HEK293 (cell line): ENCODE results near the gene ZFPL1.
A peak's percentile ranks its signal among the peaks of the same experiment; 100 is the strongest.

ENCODE experiments used
- CTCF ChIA-PET: fragments of 350-600 bp; formaldehyde crosslinking; extraction: SDS; loops from one replicate; lab custom pipeline; 2021; ENCODE audit warnings: antibody characterized with exemption; lab: Yijun Ruan, JAX
- POLR2A ChIA-PET: fragments of 300-600 bp; formaldehyde crosslinking; extraction: SDS; loops from one replicate; lab custom pipeline; 2020; ENCODE audit warnings: antibody characterized with exemption, inconsistent platforms; lab: Yijun Ruan, JAX
- H3K27ac ChIP-seq: fragments of 200-500 bp; sonication (Bioruptor generic); 2 replicates; pipeline ENCODE4 v1.5.1; 2014; ENCODE audit warnings: low read depth, low read length, control low read depth, inconsistent platforms; ENCODE audit errors: extremely low read depth
- H3K36me3 ChIP-seq, 2 experiments: fragments of 200-500 bp in 1 of 2; sonication (Bioruptor generic) in 1 of 2; 1 replicate in 1 of 2; 2 replicates in 1 of 2; pipeline ENCODE4 v1.5.1; 2014 to 2017; ENCODE audit warnings: inconsistent platforms in 2 of 2, low read length in 2 of 2; ENCODE audit not compliant: control insufficient read depth in 2 of 2, insufficient read depth in 1 of 2
- H3K4me1 ChIP-seq: fragments of 200-500 bp; sonication (Bioruptor generic); 2 replicates; pipeline ENCODE4 v1.5.1; 2014; ENCODE audit warnings: mild to moderate bottlenecking, low read length, inconsistent platforms; ENCODE audit not compliant: control insufficient read depth, insufficient read depth
- H3K4me3 ChIP-seq: 2 replicates; pipeline ENCODE4 v1.5.1; 2011; ENCODE audit warnings: low read depth, mild to moderate bottlenecking, control low read depth, low read length, moderate library complexity
- H3K9me3 ChIP-seq: fragments of 200-500 bp; sonication (Bioruptor generic); 2 replicates; pipeline ENCODE4 v1.5.1; 2014; ENCODE audit warnings: low read depth, low read length, inconsistent platforms; ENCODE audit not compliant: control insufficient read depth, insufficient read depth
- GLIS1 ChIP-seq: fragments of 450-650 bp; formaldehyde crosslinking; IDR thresholded peaks from 2 replicates; pipeline ENCODE4 v1.5.1; 2016; ENCODE audit warnings: missing biosample characterization, missing genetic modification characterization
- SCRT1 ChIP-seq: fragments of 450-650 bp; formaldehyde crosslinking; IDR thresholded peaks from 2 replicates; pipeline ENCODE4 v1.5.1; 2016; ENCODE audit warnings: missing biosample characterization, missing genetic modification characterization, borderline replicate concordance
- ZFP3 ChIP-seq: fragments of 450-650 bp; formaldehyde crosslinking; IDR thresholded peaks from 2 replicates; pipeline ENCODE4 v1.5.1; 2016; ENCODE audit warnings: low read depth, missing biosample characterization, missing genetic modification characterization
- ZFP41 ChIP-seq: fragments of 450-650 bp; formaldehyde crosslinking; IDR thresholded peaks from 2 replicates; pipeline ENCODE4 v1.5.1; 2016; ENCODE audit warnings: missing biosample characterization, missing genetic modification characterization, borderline replicate concordance
- ZNF132 ChIP-seq: fragments of 450-650 bp; formaldehyde crosslinking; IDR thresholded peaks from 2 replicates; pipeline ENCODE4 v1.5.1; 2017; ENCODE audit warnings: missing biosample characterization, missing genetic modification characterization, borderline replicate concordance
- ZNF174 ChIP-seq: fragments of 450-650 bp; formaldehyde crosslinking; IDR thresholded peaks from 2 replicates; pipeline ENCODE4 v1.5.0; 2017; ENCODE audit warnings: missing biosample characterization, mild to moderate bottlenecking, missing genetic modification characterization
- ZNF24 ChIP-seq: fragments of 450-650 bp; formaldehyde crosslinking; IDR thresholded peaks from 2 replicates; pipeline ENCODE4 v1.5.1; 2016; ENCODE audit warnings: missing biosample characterization, missing genetic modification characterization
- ZNF548 ChIP-seq: fragments of 450-650 bp; formaldehyde crosslinking; IDR thresholded peaks from 2 replicates; pipeline ENCODE4 v1.5.1; 2016; ENCODE audit warnings: missing biosample characterization, missing genetic modification characterization
- ZNF555 ChIP-seq: fragments of 450-650 bp; formaldehyde crosslinking; conservative IDR thresholded peaks from 2 replicates; pipeline ENCODE4 v1.5.1; 2017; ENCODE audit warnings: missing biosample characterization, mild to moderate bottlenecking, missing genetic modification characterization, inconsistent platforms
- ZNF776 ChIP-seq: fragments of 450-650 bp; formaldehyde crosslinking; IDR thresholded peaks from 2 replicates; pipeline ENCODE4 v1.5.0; 2017; ENCODE audit warnings: missing biosample characterization, missing genetic modification characterization, borderline replicate concordance
- ZNF785 ChIP-seq: fragments of 450-650 bp; formaldehyde crosslinking; IDR thresholded peaks from 2 replicates; pipeline ENCODE4 v1.5.1; 2016; ENCODE audit warnings: missing biosample characterization, missing genetic modification characterization
- ZNF791 ChIP-seq: fragments of 450-650 bp; formaldehyde crosslinking; IDR thresholded peaks from 2 replicates; pipeline ENCODE4 v1.5.1; 2016; ENCODE audit warnings: missing biosample characterization, missing genetic modification characterization
- ZNF792 ChIP-seq: fragments of 450-650 bp; formaldehyde crosslinking; IDR thresholded peaks from 2 replicates; pipeline ENCODE4 v1.5.1; 2016; ENCODE audit warnings: missing biosample characterization, missing genetic modification characterization
- ZSCAN23 ChIP-seq: fragments of 450-650 bp; formaldehyde crosslinking; IDR thresholded peaks from 2 replicates; pipeline ENCODE4 v1.5.1; 2016; ENCODE audit warnings: missing biosample characterization, missing genetic modification characterization
- ZSCAN30 ChIP-seq: fragments of 450-650 bp; IDR thresholded peaks from 2 replicates; pipeline ENCODE4 v1.5.1; 2018; ENCODE audit warnings: missing biosample characterization, mild to moderate bottlenecking, missing genetic modification characterization, moderate library complexity
- TF ChIP-seq, protein P1 (sequence below): fragments of 450-650 bp; formaldehyde crosslinking; IDR thresholded peaks from 2 replicates; pipeline ENCODE4 v1.5.1; 2017; ENCODE audit warnings: missing biosample characterization, missing genetic modification characterization
- TF ChIP-seq, protein P2 (sequence below): fragments of 450-650 bp; formaldehyde crosslinking; IDR thresholded peaks from 2 replicates; pipeline ENCODE4 v1.5.1; 2017; ENCODE audit warnings: missing biosample characterization, mild to moderate bottlenecking, missing genetic modification characterization, moderate library complexity

ZFPL1 gene

DNA sequence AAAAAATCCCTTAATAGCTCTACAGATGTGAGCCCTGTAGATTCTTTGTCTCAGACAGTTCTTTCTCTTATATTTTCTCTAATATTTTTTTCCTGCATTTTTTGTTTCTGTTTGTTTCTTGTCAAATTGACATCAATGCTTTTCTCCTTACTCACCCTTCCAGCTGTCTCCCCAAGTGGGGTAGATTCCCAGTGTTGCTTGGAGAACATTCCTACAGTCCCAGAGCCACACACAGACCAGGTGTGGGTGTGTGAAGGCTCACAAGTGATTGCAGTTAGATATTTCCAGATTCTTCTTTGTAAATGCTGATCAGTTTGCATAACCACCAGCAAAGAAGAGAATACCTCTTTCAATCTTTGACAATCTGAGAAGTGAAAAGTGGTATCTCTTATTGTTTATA, 19.5 kb downstream of the ZFPL1 start:
- TF ChIP-seq GLIS1 (tag by site-specific recombination) (peak; percentile 14; the same call in 1 of the 2 replicates), ZNF174 (no peak)
- no peak overlapping the region for H3K27ac ChIP-seq
- peaks cover 0 to 21% of the 10 kb centered on the region in 2 experiments; a peak in 2 of 3 replicates for H3K36me3 ChIP-seq
- POLR2A ChIA-PET, result interaction anchor here (0.7 to 4.1 kb wide), 3 partner anchors 8 to 14 kb away, joined by 4 to 12 read pairs (median 4); partner anchors contain the start of genes TM7SF2 and ZNHIT2
- peaks cover 23% of the 10 kb centered on the region for H3K4me1 ChIP-seq
- CTCF ChIA-PET, result interaction anchor here (0.6 to 8.8 kb wide), 5 partner anchors 9 to 244 kb away, joined by 3 to 110 read pairs (median 3); partner anchors contain the start of gene TM7SF2
- no peaks in the 10 kb centered on the region for H3K9me3 ChIP-seq
- H3K4me3 ChIP-seq, result no peak overlapping the region

DNA sequence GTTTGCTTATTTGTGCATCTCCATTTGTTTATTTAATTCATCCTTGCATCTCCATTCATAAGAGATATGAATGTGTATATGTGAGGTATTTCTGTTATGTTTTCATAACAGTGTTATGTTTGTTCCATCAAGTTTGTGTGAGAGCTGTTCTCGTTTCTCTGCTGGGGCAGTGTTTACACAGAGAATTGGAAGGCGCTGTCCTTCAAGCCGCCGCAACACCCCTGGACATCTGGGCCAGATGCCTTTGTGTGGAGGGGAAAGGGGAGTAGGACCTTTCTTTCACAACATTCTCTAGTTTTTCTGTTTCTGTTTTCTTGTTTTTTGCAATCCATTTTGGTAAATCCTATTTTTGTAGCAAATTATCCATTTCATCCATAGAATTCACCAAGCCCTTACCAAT, 20.6 kb downstream of the ZFPL1 start:
- peaks cover 0 to 29% of the 10 kb centered on the region in 2 experiments; a peak in 2 of 3 replicates for H3K36me3 ChIP-seq

DNA sequence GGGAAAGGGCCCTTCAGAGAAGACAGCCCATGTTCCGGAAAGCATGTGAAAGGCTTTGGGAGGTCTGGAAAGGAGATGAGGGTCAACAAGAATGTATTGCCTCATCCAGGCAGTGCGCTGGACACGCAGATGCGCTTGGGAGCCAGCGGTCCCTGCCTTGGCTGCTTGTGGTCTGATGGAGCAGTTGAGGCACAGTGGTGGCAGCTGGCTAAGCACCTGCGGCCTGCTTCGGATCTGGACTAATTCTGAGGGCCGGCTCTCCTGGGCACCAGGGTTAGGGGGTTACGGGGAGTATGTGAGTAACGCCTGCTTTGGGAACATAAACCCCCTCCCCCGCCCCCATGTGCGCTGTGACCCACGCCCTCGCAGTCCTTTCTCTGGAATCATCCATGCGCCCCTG, 23.1 kb downstream of the ZFPL1 start:
- H3K4me3 ChIP-seq, result no peak overlapping the region
- POLR2A ChIA-PET, result no interaction called here
- TF ChIP-seq ZNF792 (tag by site-specific recombination), result no peak
- TF ChIP-seq, all 188 proteins: peak for 0
- Histone ChIP-seq H3K9me3 (no peaks in the 10 kb centered on the region), H3K4me1 (peaks cover 16% of the 10 kb centered on the region), H3K27ac (no peak overlapping the region), H3K36me3 (peaks cover 0 to 32% of the 10 kb centered on the region in 2 experiments; a peak in 2 of 3 replicates)
- CTCF ChIA-PET, result interaction anchor here (1.7 kb wide), 1 partner anchor 10 kb away, joined by 6 read pairs; the partner anchor contains the start of gene ZNHIT2

More for the DNA sequence above, 20.6 kb downstream of the ZFPL1 start:
- H3K4me1 ChIP-seq, result peaks cover 23% of the 10 kb centered on the region
- ChIA-PET POLR2A (interaction anchor here (0.6 to 4.1 kb wide), 3 partner anchors 7 to 30 kb away, joined by 6 to 12 read pairs (median 6); partner anchors contain the start of genes FAU, MRPL49 and TM7SF2), CTCF (interaction anchor here (8.8 kb wide), 1 partner anchor 7 kb away, joined by 110 read pairs; the partner anchor contains the start of gene TM7SF2)
- no peak overlapping the region for H3K27ac ChIP-seq
- no peak for TF ChIP-seq ZNF548 (tag by site-specific recombination)
- no peak for TF ChIP-seq ZNF791
- TF ChIP-seq SCRT1, result no peak
- TF ChIP-seq ZNF785 (tag by site-specific recombination), result no peak
- TF ChIP-seq ZSCAN30, result no peak
- no peak for TF ChIP-seq ZNF132 (tag by site-specific recombination)
- TF ChIP-seq, protein P1, sequence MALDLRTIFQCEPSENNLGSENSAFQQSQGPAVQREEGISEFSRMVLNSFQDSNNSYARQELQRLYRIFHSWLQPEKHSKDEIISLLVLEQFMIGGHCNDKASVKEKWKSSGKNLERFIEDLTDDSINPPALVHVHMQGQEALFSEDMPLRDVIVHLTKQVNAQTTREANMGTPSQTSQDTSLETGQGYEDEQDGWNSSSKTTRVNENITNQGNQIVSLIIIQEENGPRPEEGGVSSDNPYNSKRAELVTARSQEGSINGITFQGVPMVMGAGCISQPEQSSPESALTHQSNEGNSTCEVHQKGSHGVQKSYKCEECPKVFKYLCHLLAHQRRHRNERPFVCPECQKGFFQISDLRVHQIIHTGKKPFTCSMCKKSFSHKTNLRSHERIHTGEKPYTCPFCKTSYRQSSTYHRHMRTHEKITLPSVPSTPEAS (tag by site-specific recombination), result no peak
- no peak for TF ChIP-seq ZNF555 (tag by site-specific recombination)
- no peak for TF ChIP-seq ZFP3 (tag by site-specific recombination)
- TF ChIP-seq ZFP41 (tag by site-specific recombination), result no peak
- TF ChIP-seq ZSCAN23 (tag by site-specific recombination), result no peak
- TF ChIP-seq, protein P2, sequence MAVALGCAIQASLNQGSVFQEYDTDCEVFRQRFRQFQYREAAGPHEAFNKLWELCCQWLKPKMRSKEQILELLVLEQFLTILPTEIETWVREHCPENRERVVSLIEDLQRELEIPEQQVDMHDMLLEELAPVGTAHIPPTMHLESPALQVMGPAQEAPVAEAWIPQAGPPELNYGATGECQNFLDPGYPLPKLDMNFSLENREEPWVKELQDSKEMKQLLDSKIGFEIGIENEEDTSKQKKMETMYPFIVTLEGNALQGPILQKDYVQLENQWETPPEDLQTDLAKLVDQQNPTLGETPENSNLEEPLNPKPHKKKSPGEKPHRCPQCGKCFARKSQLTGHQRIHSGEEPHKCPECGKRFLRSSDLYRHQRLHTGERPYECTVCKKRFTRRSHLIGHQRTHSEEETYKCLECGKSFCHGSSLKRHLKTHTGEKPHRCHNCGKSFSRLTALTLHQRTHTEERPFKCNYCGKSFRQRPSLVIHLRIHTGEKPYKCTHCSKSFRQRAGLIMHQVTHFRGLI (tag by site-specific recombination), result no peak
- no peak for TF ChIP-seq ZNF24 (tag by site-specific recombination)
- no peak for TF ChIP-seq ZNF776 (tag by site-specific recombination)
- no peaks in the 10 kb centered on the region for H3K9me3 ChIP-seq
- no peak overlapping the region for H3K4me3 ChIP-seq
